Activated CD4-positive, alpha-beta T cell treated with anti-CD3 and anti-CD28 coated beads for 36 hours (primary cell): ENCODE data around the gene TMC2. TPM values are rescaled to one million over a fixed set of nuclear protein-coding genes. Genes with fewer than 3 reads are reported as not detected.
A peak's percentile ranks its signal among the peaks of the same experiment; 100 is the strongest.
"Not testable (repeated sequence)": the region's sequence is repeated elsewhere in the genome, so short reads cannot be mapped to it uniquely, and the experiment has no call there.

Experiments used
- ATAC-seq: fragments of 200-7000 bp; cut with Tn5 transposase; one replicate; pipeline ENCODE4 v1.10.0; 2021; ENCODE audit warnings: mild to moderate bottlenecking, moderate library complexity
- CTCF ChIA-PET: fragments of 350-600 bp; sonication (Branson Sonifier 250); formaldehyde crosslinking; loops from one replicate; lab custom pipeline; 2021; ENCODE audit warnings: antibody characterized with exemption; lab: Charles Lee
- POLR2A ChIA-PET: fragments of 350-600 bp; sonication (Branson Sonifier 250); formaldehyde crosslinking; loops from one replicate; lab custom pipeline; 2021; ENCODE audit warnings: antibody characterized with exemption, inconsistent platforms; lab: Charles Lee
- DNase-seq: peaks from one replicate; pipeline ENCODE4 v3.0.0-alpha.2; 2020
- H3K27ac Mint-ChIP-seq: one replicate; pipeline ENCODE4 v1.8.0; 2021; ENCODE audit warnings: mixed read lengths
- H3K27me3 Mint-ChIP-seq: one replicate; pipeline ENCODE4 v1.8.0; 2021; ENCODE audit warnings: mixed read lengths
- H3K36me3 Mint-ChIP-seq: one replicate; pipeline ENCODE4 v1.8.0; 2021; ENCODE audit warnings: low read depth, mixed read lengths
- H3K4me1 Mint-ChIP-seq: one replicate; pipeline ENCODE4 v1.8.0; 2021; ENCODE audit warnings: mixed read lengths
- H3K4me3 Mint-ChIP-seq: one replicate; pipeline ENCODE4 v1.8.0; 2021; ENCODE audit warnings: mild to moderate bottlenecking, moderate library complexity, mixed read lengths
- H3K9me3 Mint-ChIP-seq: one replicate; pipeline ENCODE4 v1.8.0; 2021; ENCODE audit warnings: low read depth, mixed read lengths
- intact Hi-C, 2 experiments: fragments of 100-400 bp; cut with DNase I in 1 of 2; cut with micrococcal nuclease in 1 of 2; formaldehyde crosslinking; loops; one replicate each; pipeline versions ENCODE4 v1.14.2 to v1.15.1; 2022 to 2024; cut with DNase I, micrococcal nuclease
- total RNA-seq, 2 experiments: library from RNA; stranded (reverse); gene quantifications; one replicate each; pipeline ENCODE4 v1.2.3, GENCODE V29; 2021

The TMC2 gene
- total RNA-seq, 2 experiments from 2014 or later: not detected

DNA sequence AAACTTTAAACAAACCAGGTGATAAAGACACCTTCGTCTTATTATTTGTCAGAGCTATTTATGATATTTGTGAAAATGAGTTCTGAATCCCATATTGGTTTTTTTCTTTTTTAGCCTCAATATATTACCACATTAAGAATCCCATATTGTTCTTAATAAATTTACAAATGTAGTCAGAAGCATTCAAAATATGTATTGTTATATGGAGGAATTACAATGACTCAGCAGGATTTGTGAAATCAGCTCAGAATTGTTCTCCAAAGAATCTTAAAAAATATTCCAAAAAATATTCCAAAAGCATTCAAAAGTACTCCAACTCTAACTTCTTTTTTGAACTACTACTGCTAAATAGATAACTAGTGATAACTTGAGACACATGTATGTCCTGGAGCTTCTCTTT lies 21.2 kb upstream of the TMC2 start:
- POLR2A ChIA-PET: no interaction called here
- intact Hi-C loops: no loop called here
- no peak for ATAC-seq

DNA sequence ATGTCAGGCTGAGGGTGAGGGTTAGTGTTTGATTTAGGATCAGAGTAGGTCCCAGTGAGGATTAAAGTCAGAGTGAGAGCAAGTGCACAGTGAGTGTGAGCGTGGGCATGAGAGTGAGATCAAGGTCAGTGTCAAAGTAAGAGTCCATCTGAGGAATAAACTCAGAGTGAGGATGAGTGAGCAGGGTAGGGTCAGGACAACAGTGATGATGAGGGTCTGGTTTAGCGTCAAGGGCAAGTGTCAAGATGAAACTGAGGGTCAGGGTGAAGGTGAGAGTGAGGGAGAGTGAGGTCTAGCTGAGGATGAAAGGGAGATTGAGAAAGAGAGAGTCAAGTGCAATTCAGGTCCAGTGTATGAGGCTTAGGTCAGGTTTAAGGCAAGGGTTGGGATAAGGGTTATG lies 20.0 kb upstream of the TMC2 start:
- POLR2A ChIA-PET: no interaction called here
- H3K9me3 Mint-ChIP-seq: no peaks in the 10 kb centered on the region

More for the DNA sequence above, 21.2 kb upstream of the TMC2 start:
- Mint-ChIP-seq H3K4me3 (no peak overlapping the region), H3K4me1 (peaks cover 6% of the 10 kb centered on the region), H3K36me3 (no peaks in the 10 kb centered on the region), H3K27me3 (peaks cover 10% of the 10 kb centered on the region), H3K9me3 (no peaks in the 10 kb centered on the region), H3K27ac (no peak overlapping the region)
- CTCF ChIA-PET: interaction anchor here (1.4 to 1.5 kb wide), 2 partner anchors 9 to 23 kb away, joined by 3 read pairs; no protein-coding TSS in a partner anchor
- DNase-seq: no peak

DNA sequence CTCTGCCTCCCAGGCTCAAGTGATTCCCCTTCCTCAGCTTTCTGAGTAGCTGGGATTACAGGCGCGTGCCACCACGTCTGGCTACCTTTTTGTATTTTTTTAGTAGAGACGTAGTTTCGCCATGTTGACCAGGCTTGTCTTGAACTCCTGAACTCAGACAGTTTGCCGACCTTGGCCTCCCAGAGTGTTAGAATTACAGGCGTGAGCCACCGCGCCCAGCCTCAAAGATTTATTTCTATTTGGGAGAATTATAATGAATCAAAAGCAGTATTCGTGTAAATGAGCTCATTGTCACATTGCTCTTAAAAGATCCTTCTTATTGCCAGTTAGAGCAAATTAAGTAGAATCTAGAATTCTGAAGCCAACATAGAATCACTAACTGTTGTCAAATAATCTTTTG lies 18.3 kb upstream of the TMC2 start:
- no peak for ATAC-seq
- intact Hi-C loops: no loop called here
- no peak overlapping the region for H3K4me3 Mint-ChIP-seq
- ChIA-PET CTCF (interaction anchor here (0.7 kb wide), 2 partner anchors 798 to 830 kb away, joined by 3 read pairs; no protein-coding TSS in a partner anchor), POLR2A (no interaction called here)
- H3K27ac Mint-ChIP-seq: no peak overlapping the region
- no peaks in the 10 kb centered on the region for H3K9me3 Mint-ChIP-seq
- peaks cover 7% of the 10 kb centered on the region for H3K27me3 Mint-ChIP-seq
- DNase-seq: no peak
- peaks cover 10% of the 10 kb centered on the region for H3K4me1 Mint-ChIP-seq
- H3K36me3 Mint-ChIP-seq: no peaks in the 10 kb centered on the region

More for the DNA sequence above, 20.0 kb upstream of the TMC2 start:
- ATAC-seq (no peak), DNase-seq (no peak)
- Mint-ChIP-seq H3K27ac (no peak overlapping the region), H3K27me3 (peaks cover 10% of the 10 kb centered on the region), H3K4me3 (no peak overlapping the region), H3K4me1 (peaks cover 7% of the 10 kb centered on the region), H3K36me3 (no peaks in the 10 kb centered on the region)
- intact Hi-C loops: no loop called here
- CTCF ChIA-PET: no interaction called here

- CTCF ChIA-PET: interaction anchor here (0.6 to 0.7 kb wide), 2 partner anchors 289 to 830 kb away, joined by 3 read pairs; no protein-coding TSS in a partner anchor
Observed at GRCh38 chr20:2518558-2518957, 17.8 kb upstream of the TMC2 start.

DNA sequence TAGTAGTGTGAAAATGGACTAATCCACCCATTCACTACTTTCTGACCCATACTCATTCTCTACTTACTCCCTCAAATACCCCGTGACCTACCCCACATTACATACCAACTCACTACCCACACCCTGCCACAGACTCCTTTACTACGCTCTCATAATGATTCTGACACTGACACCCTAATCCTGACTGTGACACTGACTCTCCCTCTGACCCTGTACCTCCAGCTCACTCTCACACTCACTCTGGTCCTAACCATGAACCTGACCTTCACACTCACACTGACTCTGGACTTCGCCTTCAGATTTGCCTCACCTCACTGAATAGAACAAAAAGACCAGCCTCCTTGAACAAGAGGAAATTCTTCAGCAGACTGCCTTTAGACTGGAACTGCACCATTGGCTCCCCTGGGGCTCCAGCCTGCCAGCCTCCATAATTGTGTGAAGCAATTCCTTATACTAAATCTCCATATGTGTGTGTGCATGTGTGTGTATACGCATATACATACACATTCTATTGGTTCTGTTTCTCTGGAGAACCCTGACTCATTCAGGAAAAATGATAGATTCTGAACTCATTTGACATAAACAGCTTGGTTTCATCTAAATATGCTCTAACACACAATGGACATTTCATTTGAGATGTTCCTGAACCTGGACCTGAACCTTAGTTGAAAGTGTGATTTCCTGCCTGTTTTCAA lies 17.1 kb upstream of the TMC2 start:
- Mint-ChIP-seq H3K27ac (no peak overlapping the region), H3K27me3 (peaks cover 4% of the 10 kb centered on the region), H3K4me1 (peaks cover 11% of the 10 kb centered on the region), H3K36me3 (no peaks in the 10 kb centered on the region), H3K4me3 (no peak overlapping the region), H3K9me3 (no peaks in the 10 kb centered on the region)
- ATAC-seq (peak; percentile 67), DNase-seq (no peak)
- intact Hi-C loops: no loop called here
- ChIA-PET POLR2A (interaction anchor here (0.7 kb wide), 1 partner anchor 50 kb away, joined by 3 read pairs; no protein-coding TSS in a partner anchor), CTCF (interaction anchor here (0.9 to 5.9 kb wide), 4 partner anchors 11 to 125 kb away, joined by 3 to 73 read pairs (median 16); partner anchors contain the start of gene ZNF343)

More at GRCh38 chr20:2518558-2518957, 17.8 kb upstream of the TMC2 start:
- Mint-ChIP-seq H3K9me3 (no peaks in the 10 kb centered on the region), H3K27ac (no peak overlapping the region), H3K4me3 (no peak overlapping the region), H3K36me3 (no peaks in the 10 kb centered on the region), H3K4me1 (peaks cover 10% of the 10 kb centered on the region), H3K27me3 (peaks cover 7% of the 10 kb centered on the region)
- ATAC-seq (no peak), DNase-seq (no peak)
- intact Hi-C loops: no loop called here
- POLR2A ChIA-PET: no interaction called here

GRCh38 chr20:2520617-2521016 lies 15.8 kb upstream of the TMC2 start:
- H3K4me1 Mint-ChIP-seq: peaks cover 19% of the 10 kb centered on the region
- intact Hi-C loops: loop anchor here in 1 of 2 experiments (2.0 kb wide), 1 partner anchor 232 kb away; no protein-coding TSS in a partner anchor
- DNase-seq (no peak), ATAC-seq (no peak)
- H3K27ac Mint-ChIP-seq: no peak overlapping the region
- ChIA-PET CTCF (interaction anchor here (0.7 to 5.9 kb wide), 9 partner anchors 8 to 142 kb away, joined by 3 to 73 read pairs (median 3); partner anchors contain the start of gene ZNF343), POLR2A (no interaction called here)
- no peaks in the 10 kb centered on the region for H3K36me3 Mint-ChIP-seq
- peaks cover 2% of the 10 kb centered on the region for H3K27me3 Mint-ChIP-seq
- H3K9me3 Mint-ChIP-seq: no peaks in the 10 kb centered on the region
- no peak overlapping the region for H3K4me3 Mint-ChIP-seq

- CTCF ChIA-PET: interaction anchor here (0.5 to 5.9 kb wide), 50 partner anchors 8 to 1677 kb away, joined by 3 to 73 read pairs (median 4); partner anchors contain the start of genes NOP56, TGM6, TMC2 and ZNF343
Observed at GRCh38 chr20:2521369-2522305, 14.7 kb upstream of the TMC2 start.

DNA sequence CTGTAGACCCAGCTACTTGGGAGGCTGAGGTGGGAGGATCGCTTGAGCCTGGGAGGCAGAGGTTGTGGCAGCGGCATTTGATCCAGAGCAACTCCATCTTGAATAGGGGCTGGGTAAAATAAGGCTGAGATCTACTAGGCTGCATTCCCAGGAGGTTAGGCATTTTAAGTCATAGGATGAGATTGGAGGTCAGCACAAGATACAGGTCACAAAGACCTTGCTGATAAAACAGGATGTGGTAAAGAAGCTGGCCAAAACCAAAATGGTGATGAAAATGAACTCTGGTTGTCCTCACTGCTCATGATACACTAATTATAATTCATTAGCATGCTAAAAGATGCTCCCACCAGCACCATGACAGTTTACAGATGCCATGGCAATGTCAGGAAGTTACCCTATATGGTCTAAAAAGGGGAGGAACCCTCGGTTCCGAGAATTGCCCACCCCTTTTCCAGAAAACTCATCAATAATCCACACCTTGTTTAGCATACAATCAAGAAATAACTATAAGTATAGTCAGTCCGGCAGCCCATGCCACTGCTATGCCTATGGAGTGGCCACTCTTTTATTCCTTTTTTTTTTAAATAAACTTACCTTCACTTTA lies 13.4 kb upstream of the TMC2 start:
- CTCF ChIA-PET: interaction anchor here (0.6 to 5.9 kb wide), 26 partner anchors 10 to 1316 kb away, joined by 3 to 73 read pairs (median 7); partner anchors contain the start of genes NOP56, TMC2 and ZNF343
- H3K27me3 Mint-ChIP-seq, H3K27ac Mint-ChIP-seq, H3K9me3 Mint-ChIP-seq, POLR2A ChIA-PET, intact Hi-C loops, H3K36me3 Mint-ChIP-seq, ATAC-seq, H3K4me3 Mint-ChIP-seq: not testable (repeated sequence)
- DNase-seq: peak; percentile 29
- H3K4me1 Mint-ChIP-seq: peaks cover 19% of the 10 kb centered on the region

More at GRCh38 chr20:2521369-2522305, 14.7 kb upstream of the TMC2 start:
- no peak overlapping the region for H3K27ac Mint-ChIP-seq
- no peaks in the 10 kb centered on the region for H3K9me3 Mint-ChIP-seq
- H3K27me3 Mint-ChIP-seq: peaks cover 2% of the 10 kb centered on the region
- intact Hi-C loops: loop anchor here in 1 of 2 experiments (2.0 kb wide), 1 partner anchor 231 kb away; no protein-coding TSS in a partner anchor
- no peak for ATAC-seq
- POLR2A ChIA-PET: interaction anchor here (0.7 to 1.0 kb wide), 4 partner anchors 51 to 313 kb away, joined by 3 to 5 read pairs (median 4); partner anchors contain the start of genes IDH3B and SNRPB
- peak; percentile 74 for DNase-seq
- no peak overlapping the region for H3K4me3 Mint-ChIP-seq
- H3K36me3 Mint-ChIP-seq: no peaks in the 10 kb centered on the region
- H3K4me1 Mint-ChIP-seq: peaks cover 19% of the 10 kb centered on the region

DNA sequence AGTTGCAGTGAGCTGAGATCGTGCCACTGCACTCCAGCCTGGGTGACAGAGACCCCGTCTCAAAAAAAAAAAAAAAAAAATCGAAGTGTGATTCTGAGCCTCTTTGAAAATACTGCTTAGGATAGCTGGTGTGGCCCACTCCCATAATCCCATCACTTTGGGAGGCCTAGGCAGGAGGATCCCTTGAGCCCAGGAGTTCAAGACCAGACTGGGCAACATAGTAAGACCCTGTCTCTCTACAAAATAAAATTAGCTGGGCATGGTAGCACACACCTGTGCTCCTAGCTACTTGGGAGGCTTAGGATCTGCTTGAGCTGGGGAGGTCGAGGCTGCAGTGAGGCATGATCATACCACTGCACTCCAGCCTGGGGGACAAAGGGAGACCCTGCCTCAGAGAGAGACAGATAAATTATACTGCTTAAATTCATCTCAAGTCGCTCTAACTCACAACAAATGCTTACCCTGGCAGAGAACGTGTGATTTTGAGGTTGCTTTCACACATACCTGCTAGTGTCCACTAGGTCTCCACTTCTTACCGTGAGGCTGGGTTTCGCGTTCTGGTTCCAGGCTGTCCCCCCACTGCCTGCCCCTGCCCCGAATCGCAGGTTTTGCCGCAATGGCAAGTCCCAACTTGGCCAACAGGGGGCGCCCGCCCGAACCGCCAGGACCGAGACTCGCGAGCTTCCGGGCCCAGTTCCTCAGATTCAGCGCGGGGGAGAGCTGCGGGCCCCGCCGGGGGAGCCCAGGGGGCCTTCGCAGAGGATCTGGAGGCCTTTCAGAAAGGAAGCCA lies 12.3 kb upstream of the TMC2 start:
- no peaks in the 10 kb centered on the region for H3K36me3 Mint-ChIP-seq
- intact Hi-C loops: loop anchor here (1.0 to 2.0 kb wide), 6 partner anchors 15 to 128 kb away; partner anchors contain the start of genes SNRPB (in 2 of the 2), NOP56 (in 1 of the 2) and ZNF343 (in 1 of the 2)
- ChIA-PET CTCF (interaction anchor here (0.6 to 5.9 kb wide), 12 partner anchors 9 to 1796 kb away, joined by 3 to 73 read pairs (median 3); partner anchors contain the start of genes NOP56 and ZNF343), POLR2A (interaction anchor here (1.0 to 1.1 kb wide), 3 partner anchors 14 to 128 kb away, joined by 3 to 9 read pairs (median 6); partner anchors contain the start of genes NOP56 and SNRPB)
- H3K4me3 Mint-ChIP-seq: peak overlapping the region; percentile 81
- peaks cover 2% of the 10 kb centered on the region for H3K27me3 Mint-ChIP-seq
- H3K27ac Mint-ChIP-seq: peak overlapping the region; percentile 88
- H3K4me1 Mint-ChIP-seq: peaks cover 15% of the 10 kb centered on the region
- DNase-seq (peak; percentile 95), ATAC-seq (peak; percentile 76)
- H3K9me3 Mint-ChIP-seq: no peaks in the 10 kb centered on the region
